ENCODE data around the gene FMNL3.

FMNL3 gene

GRCh38 chr12:49652921-49653520 lies 54.2 kb downstream of the FMNL3 start:
- in situ Hi-C loops (cut with MboI; ENCODE audit: low sequenced_read_pairs), result no loop called here

GRCh38 chr12:49651855-49652254 lies 55.4 kb downstream of the FMNL3 start:
- in situ Hi-C loops (cut with MboI; ENCODE audit: low sequenced_read_pairs), result no loop called here

- in situ Hi-C loops (cut with MboI; ENCODE audit: low sequenced_read_pairs), result no loop called here
Observed at GRCh38 chr12:49649892-49650291, 57.3 kb downstream of the FMNL3 start.

GRCh38 chr12:49649445-49649844 lies 57.8 kb downstream of the FMNL3 start:
- in situ Hi-C loops (cut with MboI; ENCODE audit: low sequenced_read_pairs), result no loop called here

GRCh38 chr12:49648712-49649003 lies 58.5 kb downstream of the FMNL3 start:
- in situ Hi-C loops (cut with MboI; ENCODE audit: low sequenced_read_pairs), result no loop called here

DNA sequence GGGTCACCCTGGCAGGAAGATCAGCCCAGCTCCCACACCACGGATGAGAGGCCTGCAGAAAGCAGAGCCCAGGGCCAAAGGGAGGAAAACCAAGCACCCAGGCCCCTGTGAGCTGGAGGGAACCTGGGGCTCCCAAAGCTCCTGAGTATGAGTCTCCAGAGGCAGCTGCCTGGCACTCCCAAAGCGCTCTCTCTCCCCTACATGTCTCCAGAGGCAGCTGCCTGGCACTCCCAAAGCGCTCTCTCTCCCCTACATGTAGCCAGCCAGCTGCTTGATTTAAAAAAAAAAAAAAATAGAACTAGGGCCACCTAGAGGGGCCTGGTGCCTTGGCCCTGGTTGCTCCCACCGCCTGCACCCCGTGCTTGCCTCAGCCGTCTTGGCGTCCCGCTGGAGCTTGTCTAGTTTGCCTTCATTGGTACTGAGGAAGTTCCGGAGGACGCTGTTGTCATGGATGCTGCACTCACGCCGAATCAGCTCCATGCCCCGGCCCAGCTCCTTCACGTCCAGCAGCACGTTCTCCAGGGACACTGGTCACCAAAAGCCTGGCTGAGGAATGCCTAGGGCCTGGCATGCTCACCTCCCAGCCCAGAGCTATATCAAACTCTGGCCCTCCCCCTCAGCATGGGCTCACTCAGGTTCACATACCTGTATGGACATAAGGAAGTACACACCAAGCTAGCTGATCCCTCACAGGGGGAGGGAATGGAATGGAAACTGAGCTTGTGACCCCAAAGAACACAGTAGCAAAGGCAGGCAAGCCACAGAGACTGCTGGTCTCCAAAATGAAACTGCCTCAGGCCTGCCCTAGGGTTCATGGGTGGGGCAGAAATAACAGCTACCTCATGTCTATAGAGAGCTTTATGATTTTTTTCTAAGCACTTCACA lies 59.1 kb downstream of the FMNL3 start:
- in situ Hi-C loops (cut with MboI; ENCODE audit: low sequenced_read_pairs), result no loop called here

DNA sequence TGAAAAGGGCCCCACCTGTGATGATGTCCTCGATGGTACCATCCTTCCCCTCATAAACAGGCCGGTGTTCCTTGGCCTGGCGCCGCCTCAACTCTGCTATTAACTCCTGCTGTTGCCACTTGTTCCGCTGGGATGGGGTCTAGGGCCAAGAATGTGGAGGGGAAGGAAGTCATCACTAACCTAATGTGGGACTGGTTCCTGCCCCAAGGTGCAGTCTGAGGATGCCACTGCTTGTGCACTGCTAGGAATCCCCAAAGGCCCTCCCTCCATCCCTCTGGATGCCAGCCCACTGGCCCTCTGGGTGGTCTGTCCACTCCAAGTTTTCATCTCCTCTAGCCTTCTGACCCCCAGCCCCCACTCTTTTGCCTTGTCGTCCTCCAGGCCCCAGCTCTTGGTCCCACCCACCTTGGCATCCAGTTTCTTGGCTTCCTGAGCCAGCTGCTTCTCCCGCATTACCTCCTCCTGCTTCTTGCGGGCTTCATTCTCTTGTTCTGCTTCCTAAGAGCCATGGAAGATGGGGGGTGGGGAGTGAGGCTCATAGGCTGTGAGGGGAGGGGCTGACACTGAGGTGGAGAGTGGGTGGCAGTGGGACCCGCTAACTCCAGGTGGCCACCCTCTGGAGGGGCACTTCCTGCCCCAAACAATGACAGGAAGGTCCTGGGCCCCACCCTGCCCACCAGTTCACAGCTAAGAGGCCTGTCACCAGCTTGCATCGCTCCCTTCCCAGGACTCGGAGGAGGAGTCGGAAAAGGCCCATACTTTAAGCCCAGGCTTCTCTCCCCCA lies 60.1 kb downstream of the FMNL3 start:
- in situ Hi-C loops (cut with MboI; ENCODE audit: low sequenced_read_pairs), result no loop called here

DNA sequence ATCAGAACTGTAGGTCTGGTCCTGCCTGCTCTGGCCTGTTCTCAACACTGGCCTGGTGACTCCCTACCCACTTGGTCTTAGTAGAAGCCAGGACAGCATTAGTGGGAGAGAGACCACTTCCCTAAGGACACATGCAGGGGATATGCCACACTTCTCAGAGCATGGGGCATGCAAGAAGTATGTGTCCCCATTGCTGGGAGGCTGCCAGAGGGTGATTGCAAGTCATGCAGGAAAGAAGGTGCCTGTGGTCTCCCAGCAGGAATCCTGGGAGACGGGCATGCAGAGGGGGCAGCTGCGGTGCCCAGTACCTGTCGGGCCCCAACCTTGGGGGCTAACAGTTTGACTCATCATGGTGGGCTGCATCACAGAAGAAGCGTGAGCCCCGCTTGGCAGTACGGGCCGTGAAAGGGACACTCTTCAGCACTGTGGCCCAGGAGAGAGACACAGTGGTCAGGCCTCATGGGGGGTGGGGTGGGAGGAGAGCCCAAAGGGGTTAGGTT lies 60.8 kb downstream of the FMNL3 start:
- in situ Hi-C loops (cut with MboI; ENCODE audit: low sequenced_read_pairs), result no loop called here

DNA sequence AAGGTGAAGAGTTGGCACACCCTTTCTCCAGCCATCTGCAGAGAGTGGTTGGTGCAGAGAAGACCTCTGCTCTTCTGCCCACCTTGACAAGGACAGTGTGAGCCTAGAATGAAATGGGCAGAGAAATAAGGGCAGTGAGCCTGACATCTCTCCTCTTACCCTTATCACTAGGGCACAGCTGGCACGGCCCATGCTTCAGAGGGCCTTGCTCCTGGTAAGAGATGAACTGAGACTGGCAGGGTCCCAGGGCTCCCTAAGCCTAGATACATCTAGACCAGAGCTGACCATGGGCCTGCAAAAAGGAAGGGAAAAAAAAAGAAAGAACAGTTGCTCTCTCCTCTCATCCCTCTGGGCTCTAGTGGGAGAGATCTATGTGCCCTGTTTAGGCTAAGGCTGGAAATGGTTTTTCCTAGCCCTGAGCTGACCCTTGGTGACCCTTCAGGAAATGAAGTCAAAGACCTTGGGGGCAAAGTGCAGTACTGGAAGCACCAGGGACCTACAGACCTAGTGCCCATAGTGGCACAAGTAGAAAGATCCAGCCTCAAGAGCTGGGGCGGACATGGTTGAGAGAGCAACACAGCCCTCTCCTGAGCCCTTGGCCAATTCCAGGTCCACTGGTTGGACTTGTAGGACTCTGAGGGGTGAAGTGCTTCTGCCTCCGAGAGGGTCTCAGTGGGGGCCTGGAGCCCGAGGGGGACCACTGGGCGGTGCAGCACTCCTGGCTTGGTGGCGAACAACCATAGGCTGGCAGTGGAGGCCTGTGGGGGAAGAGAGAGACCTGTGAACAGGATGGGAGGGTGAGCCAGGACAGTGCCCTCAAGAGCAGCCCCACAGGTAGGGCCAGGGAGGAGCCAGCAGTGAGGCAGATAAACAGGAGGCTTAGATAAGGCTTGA lies 61.8 kb downstream of the FMNL3 start:
- in situ Hi-C loops (cut with MboI; ENCODE audit: low sequenced_read_pairs), result no loop called here

DNA sequence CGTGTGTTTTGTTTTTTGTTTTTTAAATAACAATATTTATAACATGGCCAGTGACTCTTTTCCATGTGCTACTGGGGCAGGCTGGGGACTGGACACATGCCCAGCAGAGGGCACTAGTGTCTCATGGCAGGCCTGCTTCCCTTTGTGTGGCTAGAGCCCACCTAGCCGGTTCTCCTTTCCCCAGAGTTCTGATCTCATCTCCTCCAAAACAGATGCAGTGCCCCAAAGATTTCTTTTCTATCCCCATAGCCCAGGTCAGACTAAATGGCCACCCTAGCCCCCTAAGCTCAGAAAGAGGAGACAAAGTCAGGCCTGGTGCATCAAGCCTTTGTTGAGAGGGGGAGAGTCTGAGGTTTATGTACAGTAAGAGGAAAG lies 62.6 kb downstream of the FMNL3 start:
- in situ Hi-C loops (cut with MboI; ENCODE audit: low sequenced_read_pairs), result no loop called here

- in situ Hi-C loops (cut with MboI; ENCODE audit: low sequenced_read_pairs), result no loop called here
Observed at GRCh38 chr12:49643961-49644619, 63.1 kb downstream of the FMNL3 start.

DNA sequence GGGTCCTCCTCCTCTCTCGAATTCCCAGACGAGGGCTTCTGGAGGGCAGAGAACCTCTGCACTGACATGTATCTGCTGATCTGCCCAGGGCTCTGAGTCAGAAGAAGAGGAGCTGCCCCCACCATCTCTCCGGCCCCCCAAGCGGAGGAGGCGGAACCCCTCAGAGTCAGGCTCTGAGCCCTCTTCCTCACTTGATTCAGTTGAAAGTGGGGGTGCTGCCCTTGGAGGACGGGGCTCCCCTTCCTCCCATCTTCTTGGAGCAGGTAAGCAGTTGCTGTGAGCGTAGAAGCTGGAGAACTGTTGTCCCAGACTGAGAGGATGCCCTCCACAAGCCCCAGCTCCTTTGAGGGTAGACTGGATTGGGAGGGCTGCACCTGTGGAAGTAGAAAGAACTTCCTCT lies 64.1 kb downstream of the FMNL3 start:
- in situ Hi-C loops (cut with MboI; ENCODE audit: low sequenced_read_pairs), result no loop called here

DNA sequence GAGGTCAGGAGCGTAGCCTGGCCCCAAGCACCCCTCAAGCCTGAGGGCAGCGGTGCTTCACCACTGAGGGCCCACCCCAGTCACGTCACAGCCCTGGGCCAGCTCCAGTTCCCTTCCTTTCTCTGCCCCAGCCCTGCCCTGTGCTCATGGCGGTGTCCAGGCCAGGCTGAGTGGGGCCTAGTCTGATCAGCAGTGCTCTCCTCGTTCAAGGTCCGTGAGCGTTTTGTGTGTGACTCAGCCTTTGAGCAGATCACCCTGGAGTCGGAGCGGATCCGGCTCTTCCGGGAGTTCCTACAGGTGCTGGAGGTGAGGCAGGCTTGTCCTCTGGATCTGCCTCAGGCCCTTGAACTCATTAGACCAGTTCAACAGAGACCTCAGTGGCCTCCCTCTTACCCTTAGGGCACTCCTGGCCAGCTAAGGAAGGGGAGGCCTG lies 64.8 kb downstream of the FMNL3 start:
- in situ Hi-C loops (cut with MboI; ENCODE audit: low sequenced_read_pairs), result no loop called here

DNA sequence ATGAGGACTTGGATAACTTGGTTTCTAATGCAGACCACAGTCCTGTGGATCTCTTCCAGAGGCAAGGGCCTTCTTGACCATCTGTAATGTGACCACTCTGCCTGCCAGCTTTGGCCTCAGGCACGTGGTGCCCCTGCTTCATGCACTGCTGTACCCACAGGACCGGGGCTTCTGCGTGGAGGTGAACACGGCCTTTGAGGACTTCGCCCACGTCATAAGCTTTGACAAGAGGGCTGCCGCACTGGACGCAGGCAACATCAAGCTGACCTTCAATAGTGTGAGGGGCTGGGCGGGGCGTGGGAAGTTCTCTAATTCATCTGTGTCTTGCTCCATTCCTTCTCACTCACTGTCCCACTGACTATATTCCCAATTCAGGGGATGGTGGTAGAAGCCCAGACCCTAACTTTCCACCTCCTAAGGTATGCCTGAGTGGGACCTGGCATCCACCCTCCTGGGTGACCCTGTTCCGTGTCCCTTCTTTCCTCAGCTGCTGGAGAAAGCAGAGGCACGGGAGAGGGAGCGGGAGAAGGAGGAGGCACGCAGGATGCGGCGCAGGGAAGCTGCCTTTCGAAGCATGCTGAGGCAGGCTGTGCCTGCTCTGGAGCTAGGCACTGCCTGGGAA lies 65.3 kb downstream of the FMNL3 start:
- in situ Hi-C loops (cut with MboI; ENCODE audit: low sequenced_read_pairs), result no loop called here

- in situ Hi-C loops (cut with MboI; ENCODE audit: low sequenced_read_pairs), result no loop called here
Observed at GRCh38 chr12:49636979-49637755, 70.0 kb downstream of the FMNL3 start.

DNA sequence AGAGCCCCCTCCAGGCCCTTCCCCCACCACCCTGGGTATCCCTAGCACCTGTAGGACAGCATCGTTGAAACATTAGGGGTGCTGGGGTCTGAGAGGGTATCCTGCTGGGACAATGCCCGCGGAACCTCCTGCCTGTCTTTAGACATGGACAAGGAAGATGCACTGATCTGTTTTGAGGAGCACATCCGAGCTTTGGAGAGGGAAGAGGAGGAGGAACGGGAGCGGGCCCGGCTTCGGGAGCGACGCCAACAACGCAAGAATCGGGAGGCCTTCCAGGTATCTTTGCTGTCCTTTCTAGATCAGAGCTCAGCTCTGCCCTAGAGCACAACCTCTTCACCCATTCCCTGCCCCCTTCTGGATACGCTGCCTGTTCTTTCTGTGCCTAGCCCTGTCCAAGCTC lies 70.6 kb downstream of the FMNL3 start:
- in situ Hi-C loops (cut with MboI; ENCODE audit: low sequenced_read_pairs), result no loop called here

GRCh38 chr12:49635656-49636055 lies 71.5 kb downstream of the FMNL3 start:
- in situ Hi-C loops (cut with MboI; ENCODE audit: low sequenced_read_pairs), result no loop called here

DNA sequence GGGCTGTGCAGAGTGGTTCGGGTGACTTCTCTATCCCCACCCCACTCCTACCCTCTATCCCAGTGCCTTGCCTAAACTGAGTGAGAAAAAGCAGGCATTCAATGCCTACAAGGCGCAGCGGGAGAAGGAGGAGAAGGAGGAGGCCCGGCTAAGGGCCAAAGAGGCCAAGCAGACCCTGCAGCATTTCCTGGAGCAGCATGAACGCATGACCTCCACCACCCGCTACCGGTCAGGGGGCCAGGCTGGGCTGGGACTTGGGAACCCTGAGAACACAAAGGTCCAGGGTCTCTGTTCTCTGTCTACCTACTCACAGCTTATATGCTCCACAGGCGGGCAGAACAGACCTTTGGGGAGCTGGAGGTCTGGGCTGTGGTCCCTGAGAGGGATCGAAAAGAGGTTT lies 72.2 kb downstream of the FMNL3 start:
- in situ Hi-C loops (cut with MboI; ENCODE audit: low sequenced_read_pairs), result no loop called here

Data from hTERT RPE-1 (cell line).